Measurements from ENCODE around the gene SGCA.

The SGCA gene

DNA sequence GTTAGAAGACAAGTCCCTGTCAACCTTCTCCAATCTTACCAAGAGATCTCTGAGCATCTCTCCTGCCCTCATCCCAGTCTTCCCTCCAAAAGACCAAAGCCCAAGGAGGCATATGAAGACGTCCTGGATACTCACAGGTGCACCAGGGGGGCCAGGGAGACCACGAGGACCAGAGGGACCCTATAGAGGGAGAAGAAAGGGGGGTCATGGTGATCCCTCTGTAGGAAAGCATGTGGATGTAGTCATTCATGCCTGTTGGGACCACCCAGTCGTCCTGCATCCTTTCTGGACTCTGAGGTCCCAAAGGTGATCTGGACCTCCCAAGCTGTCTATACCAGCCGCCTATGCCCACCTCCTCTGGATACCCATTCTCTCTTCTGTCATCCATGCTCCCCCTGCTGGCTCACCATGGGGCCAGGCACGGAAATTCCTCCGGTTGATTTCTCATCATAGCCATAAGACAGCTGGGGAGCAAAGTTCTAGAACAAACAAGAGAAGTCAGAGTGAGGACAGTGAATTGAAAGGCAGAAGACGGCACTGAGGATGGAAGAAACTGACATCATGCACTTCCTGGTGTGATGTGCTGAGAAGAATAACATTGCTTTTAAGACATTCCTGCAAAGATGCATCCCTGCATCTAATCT is 32.3 kb downstream of the SGCA start:
- H3K4me1 Mint-ChIP-seq = peaks cover 32% of the 10 kb centered on the region
- H3K27me3 Mint-ChIP-seq = peaks cover 63% of the 10 kb centered on the region
- H3K4me3 Mint-ChIP-seq = no peak overlapping the region
- no peaks in the 10 kb centered on the region for H3K36me3 Mint-ChIP-seq
- H3K27ac Mint-ChIP-seq = no peak overlapping the region
- H3K9me3 Mint-ChIP-seq = no peaks in the 10 kb centered on the region
- peak; percentile 3 for ATAC-seq

DNA sequence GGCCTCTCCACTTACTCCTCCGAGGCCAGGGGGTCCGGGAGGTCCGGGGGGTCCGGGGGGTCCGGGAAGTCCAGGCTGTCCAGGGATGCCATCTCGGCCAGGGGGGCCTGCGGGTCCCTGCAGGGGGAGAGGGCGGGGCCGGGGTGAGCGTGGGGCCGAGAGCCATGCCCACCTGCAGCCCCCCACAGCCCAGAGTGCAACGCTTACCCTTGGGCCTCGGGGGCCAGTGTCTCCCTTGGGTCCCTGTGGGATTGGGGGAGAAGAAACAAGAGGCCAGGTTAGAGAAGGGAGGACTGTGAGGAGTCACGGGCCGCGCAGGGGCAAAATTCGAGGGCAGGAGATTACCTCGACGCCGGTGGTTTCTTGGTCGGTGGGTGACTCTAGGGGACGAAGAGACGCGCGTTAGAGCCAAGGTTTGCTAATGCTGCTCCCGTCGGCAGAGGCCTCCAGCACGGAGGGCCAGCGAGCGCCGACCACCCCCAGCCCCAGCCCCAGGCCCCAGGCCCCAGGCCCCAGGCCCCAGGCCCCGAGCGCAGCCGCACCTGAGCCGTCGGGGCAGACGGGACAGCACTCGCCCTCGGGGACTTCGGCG is 33.5 kb downstream of the SGCA start:
- H3K4me3 Mint-ChIP-seq = no peak overlapping the region
- no peaks in the 10 kb centered on the region for H3K36me3 Mint-ChIP-seq
- no peak overlapping the region for H3K27ac Mint-ChIP-seq
- no peaks in the 10 kb centered on the region for H3K9me3 Mint-ChIP-seq
- peaks cover 56% of the 10 kb centered on the region for H3K27me3 Mint-ChIP-seq
- ATAC-seq = no peak
- peaks cover 21% of the 10 kb centered on the region for H3K4me1 Mint-ChIP-seq

DNA sequence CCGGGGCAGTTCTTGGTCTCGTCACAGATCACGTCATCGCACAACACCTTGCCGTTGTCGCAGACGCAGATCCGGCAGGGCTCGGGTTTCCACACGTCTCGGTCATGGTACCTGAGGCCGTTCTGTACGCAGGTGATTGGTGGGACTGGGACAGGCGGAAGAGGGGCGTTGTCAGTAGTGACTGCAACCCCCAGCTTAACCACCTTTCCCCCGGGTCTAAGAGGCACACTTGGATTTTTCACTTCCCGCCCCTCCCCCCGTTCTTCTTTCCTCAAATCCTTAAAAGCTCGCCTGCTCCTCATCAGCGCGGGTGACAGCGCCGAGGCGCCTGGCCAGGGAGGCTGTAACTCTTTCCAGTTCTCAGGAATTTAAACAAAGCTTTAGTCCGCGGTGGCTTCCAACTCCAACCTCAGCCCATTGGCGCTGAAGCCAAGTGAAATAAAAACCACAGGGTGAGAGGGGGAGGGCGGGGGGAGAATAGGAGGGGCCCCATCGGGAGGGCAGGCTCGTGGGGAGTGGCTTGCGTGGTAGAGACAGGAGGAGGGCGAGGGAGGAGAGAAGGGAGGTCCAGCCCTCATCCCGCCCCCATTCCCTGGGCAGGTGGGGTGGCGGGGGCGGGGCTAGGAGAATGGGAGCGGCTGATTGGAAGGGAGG is 34.1 kb downstream of the SGCA start:
- H3K9me3 Mint-ChIP-seq = no peaks in the 10 kb centered on the region
- H3K4me3 Mint-ChIP-seq = peak overlapping the region; percentile 68
- peak; percentile 67 for ATAC-seq
- H3K36me3 Mint-ChIP-seq = no peaks in the 10 kb centered on the region
- H3K27me3 Mint-ChIP-seq = peaks cover 61% of the 10 kb centered on the region
- peaks cover 21% of the 10 kb centered on the region for H3K4me1 Mint-ChIP-seq
- no peak overlapping the region for H3K27ac Mint-ChIP-seq

DNA sequence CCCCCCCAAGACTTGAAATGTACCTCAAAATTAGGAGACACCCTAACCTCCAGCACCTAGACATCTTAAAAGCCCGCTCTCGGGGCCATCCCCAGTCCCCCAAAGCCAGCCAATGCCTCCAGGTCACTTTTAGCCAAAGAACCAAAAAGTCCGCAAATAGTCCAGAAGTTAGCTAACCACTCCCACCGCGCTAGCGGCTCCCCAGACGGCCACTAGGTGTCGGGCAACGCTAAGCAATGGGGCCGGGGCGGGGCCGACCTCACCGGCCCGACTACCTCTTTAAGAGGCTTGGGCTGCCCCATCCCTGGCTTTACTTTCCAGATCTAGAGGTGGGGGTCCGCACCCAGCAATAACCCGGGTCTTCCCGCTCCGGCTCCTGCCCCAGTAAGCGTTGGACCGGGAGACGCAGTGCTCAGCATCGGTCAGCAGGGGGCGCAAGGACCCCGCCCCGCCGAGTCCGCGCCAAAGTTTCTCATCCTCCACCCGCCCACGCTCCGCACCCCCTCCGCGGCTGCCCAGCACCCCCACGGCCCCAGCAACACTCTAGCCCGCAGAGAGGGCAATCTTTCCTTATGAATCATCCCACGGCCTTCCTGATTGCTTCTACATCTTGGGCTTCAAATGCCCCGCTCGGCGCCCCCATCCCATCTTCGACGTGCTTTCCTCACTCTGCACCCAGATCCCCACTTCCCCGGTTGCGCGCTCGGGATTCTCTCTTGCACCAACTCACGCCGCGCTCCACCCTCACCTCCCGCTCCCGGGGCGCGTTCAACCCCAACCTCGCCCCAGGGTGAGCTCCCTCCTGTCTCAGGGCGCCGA is 34.9 kb downstream of the SGCA start:
- Mint-ChIP-seq H3K36me3 (no peaks in the 10 kb centered on the region), H3K4me1 (peaks cover 15% of the 10 kb centered on the region), H3K9me3 (no peaks in the 10 kb centered on the region), H3K27ac (no peak overlapping the region), H3K27me3 (peaks cover 63% of the 10 kb centered on the region), H3K4me3 (peak overlapping the region; percentile 68)
- ATAC-seq = peak; percentile 86

DNA sequence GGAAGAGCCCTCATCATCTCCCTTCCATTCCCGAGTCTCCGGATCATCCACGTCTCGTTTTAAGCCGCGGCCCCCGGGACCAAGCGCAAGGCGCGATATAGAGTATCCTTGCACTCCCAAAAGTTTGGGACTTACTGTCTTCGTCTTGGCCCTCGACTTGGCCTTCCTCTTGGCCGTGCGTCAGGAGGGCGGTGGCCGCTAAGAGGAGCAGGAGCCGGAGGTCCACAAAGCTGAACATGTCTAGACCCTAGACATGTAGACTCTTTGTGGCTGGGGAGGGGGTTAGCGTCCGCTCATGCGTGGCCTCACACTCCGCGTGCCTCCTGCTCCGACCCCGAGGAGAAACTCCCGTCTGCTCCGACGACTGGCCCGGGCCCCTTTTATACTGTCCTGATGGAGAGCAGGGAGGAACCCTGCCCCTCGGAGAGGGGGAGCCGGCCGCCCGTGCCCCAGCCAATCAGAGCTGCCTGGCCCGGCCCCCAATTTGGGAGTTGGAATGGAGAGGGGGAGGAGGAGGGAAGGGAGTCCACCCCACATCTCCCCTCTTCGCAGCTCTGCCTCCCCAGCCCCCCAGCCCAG is 35.6 kb downstream of the SGCA start, which contains the start of gene COL1A1:
Gene COL1A1 (minus strand): TSS at position 356 of the 579 bp plus-strand sequence. CDS start 118 bp downstream, at position 238.
- H3K36me3 Mint-ChIP-seq = no peaks in the 10 kb centered on the region
- ATAC-seq = no peak
- peaks cover 10% of the 10 kb centered on the region for H3K4me1 Mint-ChIP-seq
- no peak within 1 kb of the TSS for H3K27ac Mint-ChIP-seq
- H3K4me3 Mint-ChIP-seq = peak within 1 kb of the TSS; percentile 68
- peaks cover 67% of the 10 kb centered on the region for H3K27me3 Mint-ChIP-seq
- no peaks in the 10 kb centered on the region for H3K9me3 Mint-ChIP-seq

DNA sequence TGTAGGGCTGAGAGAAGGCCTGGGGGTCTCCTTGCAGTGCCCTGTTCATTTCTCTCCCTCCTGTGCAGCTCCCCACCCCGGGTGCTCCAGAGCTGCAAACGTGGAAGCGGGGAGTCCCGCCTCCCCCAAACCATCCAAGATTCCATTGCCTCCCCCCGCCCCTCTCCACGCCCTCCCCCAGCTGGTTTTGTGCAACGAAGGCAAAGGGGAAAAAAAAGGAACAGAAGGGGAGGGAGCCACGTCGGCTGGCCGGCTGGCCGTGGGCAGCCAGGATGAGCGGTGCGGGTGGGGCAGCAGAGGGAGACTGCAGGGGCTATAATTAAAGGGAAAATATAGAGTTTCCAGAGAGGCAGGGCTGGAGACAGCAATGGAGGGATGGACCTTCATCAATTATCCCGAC is 37.3 kb downstream of the SGCA start:
- H3K4me3 Mint-ChIP-seq = no peak overlapping the region
- H3K4me1 Mint-ChIP-seq = peaks cover 20% of the 10 kb centered on the region
- H3K27me3 Mint-ChIP-seq = peaks cover 75% of the 10 kb centered on the region
- H3K9me3 Mint-ChIP-seq = no peaks in the 10 kb centered on the region
- no peak for ATAC-seq
- no peaks in the 10 kb centered on the region for H3K36me3 Mint-ChIP-seq
- no peak overlapping the region for H3K27ac Mint-ChIP-seq

DNA sequence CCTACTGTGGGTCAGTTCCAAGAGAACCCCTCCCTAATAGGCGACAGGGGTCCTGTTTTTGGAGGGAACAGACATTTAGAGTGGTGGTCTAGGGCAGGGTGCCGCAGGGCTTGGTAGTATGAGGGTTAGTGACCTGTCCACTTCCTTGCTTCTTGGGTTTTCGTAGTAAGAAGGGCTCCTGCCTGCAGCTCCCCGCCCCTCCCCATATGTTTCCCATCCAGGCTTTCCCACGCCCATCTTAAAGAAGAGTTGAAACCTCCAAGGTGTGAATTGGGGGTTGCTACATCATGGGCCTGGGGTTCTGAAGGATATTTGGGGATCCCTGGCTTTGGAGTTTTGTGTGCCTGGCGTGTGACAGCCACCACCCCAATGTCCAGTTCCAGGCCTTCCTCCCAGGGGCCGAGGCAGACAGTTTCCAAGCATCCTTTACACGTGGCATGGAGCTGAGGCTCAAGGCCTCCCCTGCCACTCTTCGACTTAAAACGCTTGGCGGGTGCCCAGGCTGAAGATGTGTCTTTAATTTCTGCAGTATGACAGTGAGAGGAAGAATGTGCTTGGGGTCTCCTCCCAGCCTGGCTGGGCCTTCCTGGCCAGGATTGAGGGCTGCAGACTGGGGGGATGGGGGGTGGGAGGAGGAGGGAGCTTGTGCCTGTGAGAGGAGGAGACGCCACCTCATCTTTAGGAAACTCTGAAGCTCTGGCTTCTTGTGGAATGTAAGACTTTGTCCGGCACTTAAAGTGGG is 38.0 kb downstream of the SGCA start:
- no peak overlapping the region for H3K27ac Mint-ChIP-seq

DNA sequence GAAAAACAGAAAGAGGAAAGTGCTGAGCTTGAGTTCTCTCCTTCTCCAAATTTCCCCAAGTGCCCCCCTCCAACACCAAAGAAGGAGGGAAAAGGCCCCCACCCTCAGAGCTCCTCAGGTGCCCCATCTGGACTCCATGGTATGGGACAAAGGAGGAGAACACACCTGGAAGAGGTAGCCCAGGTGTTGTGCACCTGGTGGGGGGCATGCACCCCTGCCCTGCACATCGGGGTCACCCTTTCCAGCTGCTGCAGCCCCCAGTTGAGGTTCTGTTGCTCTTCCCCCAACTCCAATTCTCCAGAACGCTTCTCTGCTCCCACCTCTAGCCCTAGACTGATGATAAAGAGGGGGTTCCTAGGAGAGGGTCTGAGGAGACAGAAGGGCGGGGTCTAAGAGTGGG is 38.6 kb downstream of the SGCA start:
- Mint-ChIP-seq H3K9me3 (no peaks in the 10 kb centered on the region), H3K4me1 (peaks cover 20% of the 10 kb centered on the region), H3K27me3 (peaks cover 80% of the 10 kb centered on the region), H3K27ac (no peak overlapping the region), H3K36me3 (no peaks in the 10 kb centered on the region), H3K4me3 (no peak overlapping the region)
- no peak for ATAC-seq

More for the DNA sequence above, 38.0 kb downstream of the SGCA start:
- no peak for ATAC-seq
- Mint-ChIP-seq H3K9me3 (no peaks in the 10 kb centered on the region), H3K4me3 (no peak overlapping the region), H3K27me3 (peaks cover 76% of the 10 kb centered on the region), H3K4me1 (peaks cover 20% of the 10 kb centered on the region), H3K36me3 (no peaks in the 10 kb centered on the region)

DNA sequence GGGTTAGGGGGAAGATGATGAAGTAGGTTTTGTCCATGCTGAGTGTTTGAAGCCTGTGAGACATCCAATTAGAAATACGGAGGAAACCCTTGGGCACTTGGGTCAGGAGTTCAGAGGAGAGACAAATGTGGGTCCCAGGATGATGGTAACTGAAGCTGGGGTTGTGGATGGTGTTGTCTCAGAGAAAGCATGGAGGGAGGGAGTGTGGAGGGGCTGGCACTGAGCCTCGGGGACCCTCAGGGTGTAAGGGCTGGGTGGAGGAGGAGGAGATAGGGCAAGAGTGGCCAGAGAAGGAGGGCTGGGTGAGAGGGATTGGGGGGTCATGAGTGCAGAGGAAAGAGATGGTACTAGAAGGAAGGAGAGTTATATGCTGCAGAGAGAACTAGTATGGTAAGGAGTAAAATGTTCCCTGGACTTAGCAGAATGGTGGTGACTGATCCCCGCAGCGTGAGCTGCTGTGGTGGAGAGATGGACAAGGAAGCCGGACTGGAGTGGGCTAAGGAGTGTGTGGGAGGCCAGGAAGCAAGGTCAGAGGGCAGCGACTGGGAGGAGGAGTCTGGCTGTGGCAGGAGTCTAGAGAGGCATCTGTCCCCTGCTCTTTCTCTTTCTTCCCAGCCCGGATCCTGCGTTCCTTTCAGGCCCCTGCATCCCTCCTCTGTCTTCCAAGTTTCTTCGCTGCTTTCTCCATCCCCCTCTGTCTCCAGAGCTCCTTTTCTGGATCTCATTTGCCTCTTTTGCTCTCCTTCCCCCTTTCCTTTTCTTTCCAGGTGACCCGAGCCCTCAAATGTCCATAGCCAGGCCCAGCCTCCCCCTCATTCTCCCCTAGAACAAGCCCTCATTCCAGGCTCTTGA is 39.5 kb downstream of the SGCA start:
- Mint-ChIP-seq H3K4me1 (peaks cover 20% of the 10 kb centered on the region), H3K9me3 (no peaks in the 10 kb centered on the region), H3K27me3 (peaks cover 89% of the 10 kb centered on the region), H3K4me3 (no peak overlapping the region), H3K27ac (no peak overlapping the region), H3K36me3 (no peaks in the 10 kb centered on the region)
- ATAC-seq = no peak

DNA sequence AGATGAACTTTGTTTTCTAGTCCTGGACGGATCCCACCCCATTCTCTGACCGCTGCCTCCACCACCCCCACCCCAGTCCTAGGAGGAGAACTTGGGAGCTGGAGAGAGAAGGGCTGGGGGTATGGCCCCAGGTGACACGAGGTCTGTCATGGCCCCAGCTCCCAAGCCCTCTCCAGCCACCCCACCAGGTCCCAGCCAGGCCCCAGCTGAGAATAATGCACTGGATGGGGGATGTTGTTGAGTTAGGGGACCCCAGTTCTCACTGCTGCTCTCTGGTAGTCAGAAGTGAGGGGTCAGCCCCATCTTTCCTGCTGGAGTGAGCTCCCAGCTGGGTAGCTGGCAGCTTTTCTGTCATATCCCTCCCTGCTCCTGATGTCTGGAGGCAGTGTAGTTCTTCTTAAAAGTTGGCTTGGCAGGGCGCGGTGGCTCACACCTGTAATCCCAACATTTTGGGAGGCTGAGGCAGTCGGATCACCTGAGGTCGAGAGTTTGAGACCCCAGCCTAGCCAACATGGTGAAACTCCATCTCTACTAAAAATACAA is 40.2 kb downstream of the SGCA start:
- Mint-ChIP-seq H3K4me3 (no peak overlapping the region), H3K4me1 (peaks cover 15% of the 10 kb centered on the region), H3K27me3 (peaks cover 90% of the 10 kb centered on the region), H3K27ac (no peak overlapping the region), H3K36me3 (no peaks in the 10 kb centered on the region), H3K9me3 (no peaks in the 10 kb centered on the region)
- ATAC-seq = no peak

DNA sequence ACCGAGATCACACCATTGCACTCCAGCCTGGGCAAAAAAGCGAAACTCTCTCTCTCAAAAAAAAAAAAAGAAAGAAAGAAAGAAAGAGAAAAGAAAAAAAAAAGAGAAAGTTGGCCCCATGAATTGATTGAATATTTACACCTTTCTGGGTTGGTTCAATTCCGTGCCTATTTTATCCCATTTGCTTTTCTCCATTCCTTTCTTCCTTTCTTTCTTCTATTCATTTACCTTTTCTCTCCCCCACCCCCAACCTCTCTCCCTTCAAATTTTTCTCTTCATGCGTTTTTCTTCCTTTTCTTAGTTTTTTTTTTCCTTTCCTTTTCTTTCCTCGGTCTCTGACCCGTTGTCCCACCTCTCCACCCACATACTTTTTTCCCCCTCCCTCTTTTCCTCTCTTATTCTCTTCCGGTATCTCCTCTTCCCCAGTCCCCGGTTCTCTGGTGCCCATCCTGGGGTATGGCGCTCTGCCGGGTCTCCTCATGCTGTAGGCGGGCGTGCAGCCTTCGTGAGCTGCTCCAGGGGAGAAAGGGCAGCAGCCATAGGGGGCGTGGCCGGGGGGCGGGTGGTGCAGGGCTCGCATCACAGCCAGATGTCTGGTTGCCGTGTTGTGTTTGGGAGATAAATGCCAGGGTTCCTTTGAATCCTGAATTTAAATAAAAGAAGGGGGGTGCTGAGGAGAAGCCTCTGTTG is 40.9 kb downstream of the SGCA start:
- Mint-ChIP-seq H3K27me3 (peaks cover 90% of the 10 kb centered on the region), H3K36me3 (no peaks in the 10 kb centered on the region), H3K4me1 (peaks cover 10% of the 10 kb centered on the region), H3K4me3 (peak overlapping the region; percentile 21), H3K27ac (no peak overlapping the region), H3K9me3 (no peaks in the 10 kb centered on the region)
- ATAC-seq = no peak

DNA sequence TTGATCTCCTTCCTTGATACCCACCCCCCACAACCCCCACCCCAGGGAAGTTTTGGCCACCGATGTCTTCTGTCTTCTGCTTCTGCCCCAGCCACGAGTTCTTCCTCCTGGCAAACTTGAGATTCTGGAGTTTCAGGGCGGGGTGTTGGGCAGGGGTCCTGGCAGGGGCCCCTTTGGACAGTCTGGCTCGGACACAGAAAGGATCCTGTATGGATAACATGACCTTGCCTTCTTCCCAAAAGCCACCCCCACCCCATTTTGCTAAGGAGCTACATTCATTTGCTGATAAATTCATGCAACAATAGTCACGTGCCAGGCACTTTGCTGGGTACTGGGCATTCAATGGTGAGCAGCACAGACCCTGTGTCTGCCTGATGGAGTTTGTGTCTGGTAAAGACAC is 41.5 kb downstream of the SGCA start:
- ATAC-seq = no peak
- Mint-ChIP-seq H3K4me3 (no peak overlapping the region), H3K27me3 (peaks cover 88% of the 10 kb centered on the region), H3K4me1 (peaks cover 10% of the 10 kb centered on the region), H3K9me3 (no peaks in the 10 kb centered on the region), H3K27ac (no peak overlapping the region), H3K36me3 (no peaks in the 10 kb centered on the region)

All from stimulated activated memory B cell treated with anti-CD40 and anti-IgM and Interleukin-4, amounts not matched to agents 10 μg/mL and 1 μg/mL and 100 μg/mL, for 72 hours (primary cell).